Measurements from ENCODE around the gene MYO18B. TPM values are rescaled to one million over a fixed set of nuclear protein-coding genes. Genes with fewer than 3 reads are reported as not detected.

Gene MYO18B
- total and polyA plus RNA-seq, 2 of the 4 experiments (the other 2 are of a cell fraction), result under 0.01 TPM; not detected in 1

- Histone ChIP-seq H3K27ac (ENCODE audit: insufficient read depth, low read length) (no peak overlapping the region), H3K14ac (replicated peaks; ENCODE audit: low read depth, low read length) (no peak overlapping the region), H2BK15ac (ENCODE audit: low read depth, low read length) (no peak overlapping the region), H3K9me1 (ENCODE audit: insufficient read depth, low read length) (no peaks in the 10 kb centered on the region), H2AK5ac (ENCODE audit: low read depth, low read length) (no peak overlapping the region), H3K4me1 (ENCODE audit: control insufficient read depth, insufficient read depth, low read length) (no peaks in the 10 kb centered on the region), H3K56ac (ENCODE audit: extremely low read depth, insufficient read depth, low read length) (no peak overlapping the region), H4K91ac (ENCODE audit: insufficient read depth, low read depth, low read length) (no peak overlapping the region), H2BK5ac (ENCODE audit: low read depth, low read length, poor library complexity, severe bottlenecking) (no peak overlapping the region), H3K27me3 (ENCODE audit: control insufficient read depth, insufficient read depth, low read length) (no peaks in the 10 kb centered on the region), H3K79me1 (ENCODE audit: low read depth in 1 of 2, low read length in 2 of 2) (no peaks in the 10 kb centered on the region), H2BK20ac (ENCODE audit: low read depth, low read length) (no peak overlapping the region), H4K5ac (ENCODE audit: low read depth, low read length) (no peak overlapping the region), H3K9me3 (ENCODE audit: control insufficient read depth, insufficient read depth, low read length) (peaks cover 10% of the 10 kb centered on the region; the same call in 1 of the 2 replicates), H2AK9ac (replicated peaks; ENCODE audit: low read depth, low read length, poor library complexity) (no peak overlapping the region), H3K4me2 (ENCODE audit: low read depth, low read length) (no peak overlapping the region), H3K9ac (ENCODE audit: low read depth, low read length) (no peak overlapping the region), H3K4me3 (ENCODE audit: insufficient read depth, low read depth, low read length) (no peak overlapping the region), H3K23ac (ENCODE audit: low read depth, low read length) (no peak overlapping the region), H2BK120ac (ENCODE audit: low read depth, low read length) (no peak overlapping the region), H3K18ac (ENCODE audit: low read depth, low read length) (no peak overlapping the region), H2AFZ (replicated peaks; ENCODE audit: low read length, poor library complexity) (no peak overlapping the region), H3K4ac (ENCODE audit: low read depth, low read length) (no peak overlapping the region), H4K20me1 (ENCODE audit: insufficient read depth, low read length) (no peaks in the 10 kb centered on the region), H4K8ac (ENCODE audit: low read depth in 2 of 2, low read length in 2 of 2) (no peak overlapping the region), H3K36me3 (ENCODE audit: control insufficient read depth, insufficient read depth, low read length) (no peaks in the 10 kb centered on the region)
- intact Hi-C loops (cut with micrococcal nuclease) (no loop called here), in situ Hi-C loops (cut with MboI; ENCODE audit: low sequenced_read_pairs) (no loop called here), dilution Hi-C loops (cut with HindIII; ENCODE audit: low sequenced_read_pairs, unreplicated experiment) (no loop called here)
- DNase-seq (no peak), ATAC-seq (ENCODE audit: low read depth) (no peak)
- ChIA-PET POLR2A (ENCODE audit: unreplicated experiment) (no interaction called here), CTCF (no interaction called here)
- WGBS, 2 experiments (ENCODE audit: extremely low coverage in 2 of 2, insufficient read length in 1 of 2), result no CpG with 5 or more reads among the region's 4 CpGs
- no peak for TF ChIP-seq RAD21 (IDR thresholded peaks at IDR 0.05; ENCODE audit: low read length)
- no peak for TF ChIP-seq NFE2L2 (IDR thresholded peaks at IDR 0.05; ENCODE audit: low read depth, low read length)
- TF ChIP-seq BHLHE40 (IDR thresholded peaks at IDR 0.05; ENCODE audit: low read depth, low read length), result no peak
- no peak for TF ChIP-seq CHD1 (IDR thresholded peaks at IDR 0.05; ENCODE audit: low read depth, low read length)
- TF ChIP-seq MAZ (IDR thresholded peaks at IDR 0.05; ENCODE audit: borderline replicate concordance, low read depth, low read length), result no peak
- no peak for TF ChIP-seq MAFK (IDR thresholded peaks at IDR 0.05; ENCODE audit: low read depth, low read length)
- no TSS peak for BruUV-seq (replicated peaks)
These were observed 92.5 kb downstream of the MYO18B start for GRCh38 chr22:25834490-25834889.
